ENCODE data around the gene UNC119. TPM values are rescaled to one million over a fixed set of nuclear protein-coding genes. Genes with fewer than 3 reads are reported as not detected.

The UNC119 gene
- total RNA-seq, 4 donors from 2014 or later = 15.7 to 26.5 (median 20.8) TPM

DNA sequence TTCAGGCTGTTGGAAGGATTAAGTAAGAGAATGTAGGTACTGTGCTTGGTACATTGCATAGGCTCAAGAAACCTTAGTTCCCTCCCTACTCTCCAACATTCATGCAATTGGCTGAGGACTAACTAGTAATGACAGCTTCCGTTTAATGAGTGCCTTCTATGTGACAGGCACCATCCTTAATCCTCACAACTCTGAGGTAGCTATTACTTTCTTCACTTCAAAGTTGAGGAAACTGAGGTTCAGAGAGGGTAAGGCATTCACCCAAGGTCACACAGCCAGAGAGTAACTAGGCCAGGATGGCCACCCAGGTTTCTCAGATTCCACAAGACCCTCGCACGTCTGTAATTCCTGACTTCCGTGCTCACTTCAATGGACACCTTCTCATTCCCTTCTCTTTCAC lies 22.2 kb downstream of the UNC119 start:
- TF ChIP-seq, protein P1, sequence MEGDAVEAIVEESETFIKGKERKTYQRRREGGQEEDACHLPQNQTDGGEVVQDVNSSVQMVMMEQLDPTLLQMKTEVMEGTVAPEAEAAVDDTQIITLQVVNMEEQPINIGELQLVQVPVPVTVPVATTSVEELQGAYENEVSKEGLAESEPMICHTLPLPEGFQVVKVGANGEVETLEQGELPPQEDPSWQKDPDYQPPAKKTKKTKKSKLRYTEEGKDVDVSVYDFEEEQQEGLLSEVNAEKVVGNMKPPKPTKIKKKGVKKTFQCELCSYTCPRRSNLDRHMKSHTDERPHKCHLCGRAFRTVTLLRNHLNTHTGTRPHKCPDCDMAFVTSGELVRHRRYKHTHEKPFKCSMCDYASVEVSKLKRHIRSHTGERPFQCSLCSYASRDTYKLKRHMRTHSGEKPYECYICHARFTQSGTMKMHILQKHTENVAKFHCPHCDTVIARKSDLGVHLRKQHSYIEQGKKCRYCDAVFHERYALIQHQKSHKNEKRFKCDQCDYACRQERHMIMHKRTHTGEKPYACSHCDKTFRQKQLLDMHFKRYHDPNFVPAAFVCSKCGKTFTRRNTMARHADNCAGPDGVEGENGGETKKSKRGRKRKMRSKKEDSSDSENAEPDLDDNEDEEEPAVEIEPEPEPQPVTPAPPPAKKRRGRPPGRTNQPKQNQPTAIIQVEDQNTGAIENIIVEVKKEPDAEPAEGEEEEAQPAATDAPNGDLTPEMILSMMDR (IDR thresholded peaks at IDR 0.05; ENCODE audit: low read depth) = no peak

DNA sequence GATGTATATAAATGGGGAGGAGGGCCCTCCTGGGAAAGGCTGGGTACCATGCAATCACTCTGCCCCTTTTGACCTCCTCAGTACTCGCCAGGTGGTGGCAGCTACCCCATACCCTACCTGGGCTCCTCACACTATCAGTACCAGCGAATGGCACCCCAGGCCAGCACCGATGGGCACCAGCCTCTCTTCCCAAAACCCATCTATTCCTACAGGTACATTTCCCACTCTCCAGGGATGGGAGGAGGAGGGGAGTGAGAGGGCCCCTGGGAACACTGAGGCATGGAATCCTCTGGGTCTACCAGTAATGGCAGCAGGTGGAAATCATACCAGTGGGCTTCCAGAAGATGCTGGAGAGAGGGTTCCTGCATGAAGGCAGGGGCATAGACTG lies 23.4 kb downstream of the UNC119 start:
- TF ChIP-seq, protein P1 (IDR thresholded peaks at IDR 0.05; ENCODE audit: low read depth) = no peak

DNA sequence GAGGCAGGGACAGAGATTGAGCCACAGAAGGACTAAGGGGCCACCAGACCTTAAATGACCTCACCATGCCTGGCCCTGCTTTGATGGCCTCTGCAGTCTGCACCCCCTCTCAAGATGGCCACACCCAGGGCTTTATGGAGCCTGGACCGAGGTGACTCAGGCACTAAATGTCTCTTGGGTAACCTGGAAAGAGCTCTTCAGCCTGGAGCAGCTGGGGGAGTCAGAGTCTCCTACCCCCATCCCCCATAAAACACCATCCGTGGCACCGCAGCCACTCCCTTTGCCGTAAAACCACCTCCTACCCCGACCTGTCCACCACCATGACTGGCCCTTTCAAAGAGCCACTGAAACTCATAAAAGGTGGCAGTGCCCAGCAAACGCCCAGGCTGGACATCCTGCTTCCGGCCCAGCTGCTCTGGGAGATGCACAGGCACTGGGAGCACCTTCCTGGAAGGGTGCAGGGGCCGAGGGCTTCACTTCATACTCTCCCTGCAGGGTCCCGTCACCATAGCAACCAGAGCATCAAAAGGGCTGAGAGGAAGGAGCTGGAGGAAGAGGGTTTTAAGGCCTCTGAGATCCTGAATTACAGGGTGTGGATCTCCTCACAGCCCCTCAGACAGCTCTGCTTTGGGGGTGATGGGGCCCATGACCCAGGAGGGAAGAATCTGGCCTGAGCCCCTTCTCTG lies 24.0 kb downstream of the UNC119 start:
- TF ChIP-seq, protein P1 (IDR thresholded peaks at IDR 0.05; ENCODE audit: low read depth) = no peak

DNA sequence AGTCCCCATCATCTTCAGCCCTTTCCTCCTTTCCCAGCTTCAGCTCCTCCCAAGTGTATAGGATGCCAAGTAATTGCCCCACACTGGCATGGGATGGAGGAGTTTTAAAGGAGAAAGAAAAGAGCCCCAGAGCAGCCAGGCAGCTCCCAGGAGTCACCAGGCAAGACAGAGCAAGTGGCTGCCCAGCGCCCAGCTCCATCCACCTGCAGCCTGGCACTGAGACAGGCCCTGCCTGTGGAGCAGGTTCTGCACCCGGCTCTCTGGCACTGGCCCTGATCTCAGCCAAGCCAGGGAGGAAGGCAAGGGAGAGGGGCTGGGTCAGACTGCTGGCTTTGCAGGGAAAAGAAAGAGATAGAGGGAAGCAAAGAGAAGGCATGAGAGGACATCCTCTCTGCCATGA lies 24.6 kb downstream of the UNC119 start:
- TF ChIP-seq, protein P1 (IDR thresholded peaks at IDR 0.05; ENCODE audit: low read depth) = no peak

DNA sequence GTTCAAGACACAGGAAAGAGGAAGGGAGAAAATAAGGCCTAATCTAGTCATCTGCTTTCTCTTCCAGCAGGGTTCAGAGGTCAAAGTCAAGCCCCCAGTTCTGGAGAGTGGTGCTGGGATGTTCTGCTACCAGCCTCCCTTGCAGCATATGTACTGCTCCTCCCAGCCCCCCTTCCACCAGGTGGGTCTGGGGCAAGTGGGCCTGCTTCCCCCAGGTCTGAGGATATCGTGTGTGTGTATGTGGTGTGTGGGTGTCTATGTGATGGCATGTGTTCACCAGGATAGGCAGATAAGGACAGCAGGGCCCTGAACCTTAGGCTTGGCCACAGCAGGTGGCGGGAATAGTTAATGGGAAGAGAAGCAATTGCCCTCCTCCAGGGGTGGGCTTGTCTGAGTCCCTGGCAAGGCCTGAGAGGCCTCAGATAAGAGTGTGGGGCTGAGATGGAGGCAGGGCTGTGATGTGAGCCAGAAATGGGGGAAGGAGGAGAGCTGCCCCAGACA lies 25.2 kb downstream of the UNC119 start:
- TF ChIP-seq, protein P1 (IDR thresholded peaks at IDR 0.05; ENCODE audit: low read depth) = no peak

DNA sequence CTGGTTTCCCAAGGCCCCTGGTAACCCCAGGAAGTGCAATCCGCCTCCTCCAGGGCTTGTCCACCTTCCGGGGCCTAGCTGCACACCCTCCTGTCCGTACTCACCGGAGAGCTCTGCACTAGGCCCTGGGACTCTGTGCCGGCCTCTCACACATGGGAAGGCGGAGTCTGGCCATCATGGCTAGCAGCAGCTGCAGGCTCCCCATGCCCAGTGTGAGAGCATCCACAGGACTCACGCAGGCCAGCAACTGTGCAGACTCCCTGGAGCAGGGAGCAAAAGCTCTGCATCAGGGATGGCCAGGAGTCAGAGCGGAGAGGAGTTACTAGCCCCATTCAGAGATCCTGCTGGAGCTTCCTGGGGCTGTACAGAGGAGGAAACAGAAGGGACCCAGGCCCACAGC lies 26.0 kb downstream of the UNC119 start:
- TF ChIP-seq, protein P1 (IDR thresholded peaks at IDR 0.05; ENCODE audit: low read depth) = no peak

DNA sequence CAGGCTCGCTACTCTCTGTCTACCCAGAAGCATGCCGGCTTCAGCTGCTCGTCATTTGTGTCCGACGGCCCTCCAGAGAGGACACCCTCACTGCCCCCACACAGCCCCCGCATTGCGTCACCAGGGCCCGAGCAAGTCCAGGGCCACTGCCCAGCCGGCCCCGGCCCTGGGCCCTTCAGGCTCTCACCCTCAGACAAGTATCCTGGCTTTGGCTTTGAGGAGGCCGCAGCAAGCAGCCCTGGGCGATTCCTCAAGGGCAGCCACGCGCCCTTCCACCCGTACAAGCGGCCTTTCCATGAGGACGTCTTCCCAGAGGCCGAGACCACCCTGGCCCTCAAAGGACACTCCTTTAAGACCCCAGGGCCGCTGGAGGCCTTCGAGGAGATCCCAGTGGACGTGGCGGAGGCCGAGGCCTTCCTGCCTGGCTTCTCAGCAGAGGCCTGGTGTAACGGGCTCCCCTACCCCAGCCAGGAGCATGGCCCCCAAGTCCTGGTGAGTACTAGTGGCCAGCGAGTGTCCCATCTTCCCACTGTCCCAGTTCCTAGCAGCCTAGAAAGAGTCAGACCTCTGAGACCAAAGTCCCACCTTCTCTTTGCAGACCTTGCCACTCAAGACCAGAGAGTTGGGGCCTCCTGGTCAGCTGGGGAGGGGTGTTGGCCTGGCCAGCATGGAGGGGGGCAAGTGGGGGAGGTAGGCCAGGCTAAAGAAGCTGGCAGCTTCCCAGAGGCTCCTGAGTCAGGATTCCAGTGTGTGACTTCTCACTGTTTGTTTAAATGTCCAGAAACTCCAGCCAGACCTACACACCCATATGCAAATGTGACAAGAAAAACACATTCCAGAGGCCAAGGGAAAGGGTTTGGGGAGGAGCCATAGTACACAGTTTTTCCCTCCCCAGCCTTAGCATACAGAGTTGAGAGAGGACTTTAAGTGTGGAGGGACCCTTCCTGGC lies 27.7 kb downstream of the UNC119 start:
- TF ChIP-seq, protein P1 (IDR thresholded peaks at IDR 0.05; ENCODE audit: low read depth) = no peak

Data from subcutaneous adipose tissue (tissue), 4 donors.